ENCODE results near the gene CTF1.

Gene CTF1

GRCh38 chr16:30904114-30904780 lies 7.8 kb downstream of the CTF1 start:
- in situ Hi-C loops (cut with HindIII; ENCODE audit: low sequenced_read_pairs) = no loop called here

- in situ Hi-C loops (cut with HindIII; ENCODE audit: low sequenced_read_pairs) = no loop called here
Observed at GRCh38 chr16:30907064-30907463, 10.7 kb downstream of the CTF1 start.

GRCh38 chr16:30910427-30911029 lies 14.1 kb downstream of the CTF1 start:
- in situ Hi-C loops (cut with HindIII; ENCODE audit: low sequenced_read_pairs) = no loop called here

DNA sequence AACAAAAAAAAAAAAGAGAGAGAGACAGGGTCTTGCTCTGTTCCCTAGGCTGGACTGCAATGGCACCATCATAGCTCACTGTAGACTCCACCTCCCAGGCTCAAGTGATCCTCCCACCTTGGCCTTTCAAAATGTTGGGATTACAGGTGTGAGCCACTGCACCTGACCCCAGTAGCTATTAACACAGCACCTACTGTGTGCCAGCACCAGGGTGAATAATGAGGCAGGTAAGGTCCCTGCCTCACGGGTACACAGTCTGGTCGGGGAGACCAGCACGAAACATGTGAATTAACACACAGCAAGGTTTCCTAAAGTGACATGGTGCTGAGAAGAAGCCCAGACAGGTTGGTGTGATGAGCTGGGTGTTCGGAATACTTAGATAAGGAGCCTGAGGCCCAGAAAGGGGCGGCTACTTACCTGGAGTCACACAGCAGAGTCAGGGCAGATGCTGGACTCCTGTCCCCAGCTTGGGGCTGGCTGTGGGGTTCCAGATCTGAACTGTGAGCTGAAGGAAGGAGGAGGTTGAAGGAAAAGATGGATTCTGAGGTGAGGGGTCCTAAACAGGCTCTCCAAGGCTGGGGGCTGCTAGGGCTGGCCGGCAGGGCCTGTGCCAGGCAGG lies 16.5 kb downstream of the CTF1 start:
- in situ Hi-C loops (cut with HindIII; ENCODE audit: low sequenced_read_pairs) = no loop called here

GRCh38 chr16:30914830-30915229 lies 18.4 kb downstream of the CTF1 start:
- in situ Hi-C loops (cut with HindIII; ENCODE audit: low sequenced_read_pairs) = no loop called here

DNA sequence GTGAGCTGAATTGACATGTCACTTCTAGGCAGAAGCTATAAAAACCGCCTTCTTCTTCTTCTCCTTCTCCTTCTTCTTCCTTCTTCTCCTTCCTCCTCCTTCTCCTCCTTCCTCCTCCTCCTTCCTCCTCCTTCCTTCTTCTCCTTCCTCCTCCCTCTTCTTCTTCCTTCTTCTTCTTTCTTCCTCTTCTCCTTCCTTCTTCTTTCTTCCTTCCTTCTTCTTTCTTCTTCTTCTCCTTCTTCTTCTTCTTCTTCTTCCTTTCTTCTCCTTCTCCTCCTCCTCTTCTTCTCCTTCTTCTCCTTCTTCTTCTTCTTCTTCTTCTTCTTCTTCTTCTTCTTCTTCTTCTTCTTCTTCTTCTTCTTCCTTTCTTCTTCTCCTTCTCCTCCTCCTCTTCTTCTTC lies 22.2 kb downstream of the CTF1 start:
- in situ Hi-C loops (cut with HindIII; ENCODE audit: low sequenced_read_pairs) = no loop called here

GRCh38 chr16:30920891-30921290 lies 24.5 kb downstream of the CTF1 start:
- in situ Hi-C loops (cut with HindIII; ENCODE audit: low sequenced_read_pairs) = no loop called here

- in situ Hi-C loops (cut with HindIII; ENCODE audit: low sequenced_read_pairs) = no loop called here
Observed at GRCh38 chr16:30921459-30921747, 25.0 kb downstream of the CTF1 start.

DNA sequence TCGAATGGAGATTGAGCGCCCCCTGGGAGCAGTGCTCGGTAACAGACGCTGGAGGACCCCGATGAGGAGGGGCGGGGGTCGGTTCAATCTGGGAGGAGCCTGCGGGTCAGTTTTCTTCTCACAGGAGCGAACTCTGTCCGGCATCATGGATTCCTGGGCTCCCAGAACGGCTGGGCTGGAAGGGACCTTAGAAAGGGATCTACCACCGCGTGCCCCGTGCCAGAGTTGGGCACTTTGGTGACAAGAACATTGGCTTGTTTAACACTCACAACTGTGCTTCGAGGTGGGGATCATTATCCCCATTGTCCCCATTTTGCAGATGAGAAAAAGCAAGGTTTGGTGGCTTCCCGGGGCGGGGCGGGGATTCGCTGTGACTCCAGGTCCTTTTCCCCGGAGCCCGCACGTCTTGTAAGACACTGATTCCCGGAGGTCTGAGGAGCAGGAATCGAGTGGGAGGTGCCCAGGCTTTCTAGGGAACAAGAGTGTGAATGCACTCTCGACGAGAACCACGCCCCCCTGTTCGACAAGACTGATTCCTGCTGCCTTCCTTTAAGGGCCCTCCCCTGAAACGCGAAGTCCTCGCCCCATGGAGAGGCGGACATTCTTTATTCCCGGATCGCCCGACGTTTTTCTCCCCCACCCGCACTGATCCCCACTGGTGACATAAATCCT lies 25.5 kb downstream of the CTF1 start:
- in situ Hi-C loops (cut with HindIII; ENCODE audit: low sequenced_read_pairs) = no loop called here

GRCh38 chr16:30922420-30922959 lies 26.1 kb downstream of the CTF1 start:
- in situ Hi-C loops (cut with HindIII; ENCODE audit: low sequenced_read_pairs) = no loop called here

- in situ Hi-C loops (cut with HindIII; ENCODE audit: low sequenced_read_pairs) = no loop called here
Observed at GRCh38 chr16:30922960-30923535, 26.6 kb downstream of the CTF1 start.

DNA sequence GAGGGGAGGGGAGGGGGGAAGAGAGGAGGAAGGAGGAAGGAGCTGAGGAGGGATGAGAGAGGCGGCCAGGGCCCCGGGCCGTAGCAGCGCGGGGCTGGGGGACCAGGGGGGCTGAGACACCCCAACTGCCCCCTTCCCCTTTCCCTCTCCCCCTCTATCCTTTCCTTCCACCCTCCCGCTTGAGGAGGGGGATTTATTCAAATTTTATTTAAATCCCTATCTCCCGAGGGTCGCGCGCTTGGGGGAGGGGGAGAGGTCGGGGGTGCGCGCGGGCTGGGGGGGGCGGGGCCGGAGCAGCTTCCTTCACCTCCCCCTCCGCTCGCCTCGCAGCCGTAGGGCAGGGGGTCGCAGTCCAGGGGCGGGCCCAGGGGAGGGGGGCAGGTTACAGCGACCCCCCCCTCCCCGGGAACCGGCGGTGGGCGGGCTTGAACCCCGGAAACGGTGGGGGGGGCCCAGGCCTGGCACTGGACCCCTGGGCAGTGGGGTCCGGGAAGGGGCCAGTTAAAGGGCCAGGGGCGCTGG lies 27.2 kb downstream of the CTF1 start, which contains the start of gene FBXL19:
TSS of gene FBXL19 (plus strand) at position 19 of the 522 bp plus-strand sequence. CDS start 2,183 bp downstream, outside the sequence.
- in situ Hi-C loops (cut with HindIII; ENCODE audit: low sequenced_read_pairs) = no loop called here

- in situ Hi-C loops (cut with HindIII; ENCODE audit: low sequenced_read_pairs) = no loop called here
Observed at GRCh38 chr16:30924076-30924912, 27.9 kb downstream of the CTF1 start.

- in situ Hi-C loops (cut with HindIII; ENCODE audit: low sequenced_read_pairs) = no loop called here
Observed at GRCh38 chr16:30924913-30925631, 28.7 kb downstream of the CTF1 start.

DNA sequence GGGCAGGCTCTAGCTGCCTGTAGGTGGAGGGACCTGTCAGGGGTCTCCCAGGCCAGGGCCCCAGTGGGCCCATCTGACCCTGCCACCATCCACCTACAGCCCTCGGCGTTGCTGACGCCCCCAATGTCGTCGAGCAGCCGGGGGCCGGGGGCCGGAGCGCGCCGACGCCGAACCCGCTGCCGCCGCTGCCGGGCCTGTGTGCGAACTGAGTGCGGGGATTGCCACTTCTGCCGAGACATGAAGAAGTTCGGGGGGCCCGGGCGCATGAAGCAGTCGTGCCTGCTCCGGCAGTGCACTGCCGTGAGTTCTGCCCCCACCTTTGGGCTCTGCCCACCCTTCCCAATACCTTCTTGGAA lies 29.2 kb downstream of the CTF1 start:
- in situ Hi-C loops (cut with HindIII; ENCODE audit: low sequenced_read_pairs) = no loop called here

GRCh38 chr16:30925995-30926811 lies 29.8 kb downstream of the CTF1 start:
- in situ Hi-C loops (cut with HindIII; ENCODE audit: low sequenced_read_pairs) = no loop called here

DNA sequence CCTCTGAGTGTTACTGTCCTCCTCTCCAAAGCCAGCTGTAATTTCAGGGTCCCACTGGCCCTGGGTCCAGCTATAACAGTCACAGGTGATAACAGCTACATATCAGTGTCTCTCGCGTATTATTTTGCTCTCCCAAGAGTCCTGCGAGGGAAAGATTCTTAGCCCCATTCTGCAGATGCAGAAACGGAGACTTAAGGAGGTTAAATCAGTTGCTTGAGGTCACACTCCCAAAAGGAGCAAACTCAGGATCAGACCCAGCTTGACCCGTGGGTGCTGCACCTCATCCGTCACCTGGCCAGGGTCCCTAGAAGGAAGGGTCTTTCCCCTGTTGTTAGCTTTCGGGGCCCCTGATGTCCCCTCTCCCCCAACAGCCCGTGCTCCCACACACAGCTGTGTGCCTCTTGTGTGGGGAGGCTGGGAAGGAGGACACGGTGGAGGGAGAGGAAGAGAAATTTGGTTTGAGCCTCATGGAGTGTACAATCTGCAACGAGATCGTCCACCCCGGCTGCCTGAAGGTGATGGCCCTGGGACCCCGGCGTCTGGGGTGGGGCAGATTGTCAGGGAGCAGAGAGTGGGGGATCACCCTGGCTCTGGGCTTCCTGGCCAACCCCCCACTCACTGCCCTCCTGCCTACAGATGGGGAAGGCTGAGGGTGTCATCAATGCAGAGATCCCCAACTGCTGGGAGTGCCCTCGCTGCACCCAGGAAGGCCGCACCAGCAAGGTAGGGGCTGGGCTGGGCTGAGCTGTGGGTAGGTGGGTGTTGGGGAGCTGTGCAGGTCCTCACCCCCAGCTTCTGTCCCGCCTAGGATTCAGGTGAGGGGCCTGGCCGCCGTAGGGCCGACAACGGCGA lies 30.7 kb downstream of the CTF1 start:
- in situ Hi-C loops (cut with HindIII; ENCODE audit: low sequenced_read_pairs) = no loop called here
